K562 (cell line): Measurements from ENCODE around the gene RAD23B. TPM values are rescaled to one million over a fixed set of nuclear protein-coding genes. Genes with fewer than 3 reads are reported as not detected.

Experiments used
- ATAC-seq: fragments of 200-7000 bp; cut with Tn5 transposase; 3 replicates; pipeline ENCODE4 v1.9.1; 2020; ENCODE audit warnings: moderate library complexity
- BruUV-seq: library from RNA; stranded (reverse); fragments of 400-500 nt; replicated peaks from 2 replicates; lab custom pipeline; 2021; lab: Mats Ljungman, UMichigan
- CTCF ChIA-PET: fragments of 300-600 bp; formaldehyde crosslinking; extraction: SDS; loops from one replicate; lab custom pipeline; 2021; ENCODE audit warnings: low intra/inter-chr PET ratio; lab: Yijun Ruan, JAX
- POLR2A ChIA-PET: fragments of 300-600, 350-650 bp; sonication (Branson Sonifier 250); formaldehyde crosslinking; extraction: SDS; loops from one replicate; lab custom pipeline; 2021; ENCODE audit warnings: antibody characterized with exemption, inconsistent platforms; lab: Yijun Ruan, JAX
- DNase-seq, 4 experiments: peaks; one replicate each; pipeline versions ENCODE4 v3.0.0 to v3.0.0-alpha.2; 2011 to 2018; ENCODE audit warnings: low spot score in 3 of 4, mixed read lengths in 3 of 4; ENCODE audit errors: extremely low read depth in 1 of 4
- FAIRE-seq: peaks from 2 replicates; lab custom pipeline; 2011; peaks lifted over from hg19 to GRCh38; lab: Jason Lieb, UNC
- H2AFZ ChIP-seq: 2 replicates; pipeline ENCODE4 v1.6.0; 2011; ENCODE audit warnings: low read depth, low read length, control low read depth, inconsistent platforms
- H3K27ac ChIP-seq: fragments of 200-600 bp; 3 replicates; pipeline ENCODE4 v1.8.0; 2011; ENCODE audit warnings: low read depth, mild to moderate bottlenecking, control low read depth, inconsistent platforms, low read length, moderate library complexity, mixed read lengths; ENCODE audit errors: extremely low read depth
- H3K27me3 ChIP-seq, 2 experiments: fragments of 300-600 bp in 1 of 2; 2 replicates in 1 of 2; 3 replicates in 1 of 2; pipeline versions ENCODE4 v1.6.0 to v1.8.0; 2011; ENCODE audit warnings: inconsistent platforms in 2 of 2, low read length in 2 of 2, mild to moderate bottlenecking in 1 of 2, mixed read lengths in 1 of 2, moderate library complexity in 1 of 2; ENCODE audit not compliant: control insufficient read depth in 2 of 2, insufficient read depth in 2 of 2
- H3K36me3 ChIP-seq: fragments of 300-600 bp; 3 replicates; pipeline ENCODE4 v1.8.0; 2011; ENCODE audit warnings: mild to moderate bottlenecking, low read length, inconsistent platforms; ENCODE audit not compliant: control insufficient read depth, insufficient read depth
- H3K4me1 ChIP-seq, 2 experiments: fragments of 200-600 bp in 1 of 2; replicated peaks in 1 of 2; 2 replicates in 1 of 2; 3 replicates in 1 of 2; pipeline versions ENCODE4 v1.5.1 to v1.8.0; 2011; ENCODE audit warnings: inconsistent platforms in 2 of 2, low read length in 2 of 2, mild to moderate bottlenecking in 1 of 2, mixed read lengths in 1 of 2, moderate library complexity in 1 of 2; ENCODE audit not compliant: control insufficient read depth in 2 of 2, insufficient read depth in 2 of 2
- H3K4me2 ChIP-seq: 2 replicates; pipeline ENCODE4 v1.6.1; 2011; ENCODE audit warnings: low read length, control low read depth, inconsistent platforms, mixed read lengths; ENCODE audit not compliant: insufficient read depth
- H3K4me3 ChIP-seq: fragments of 200-600 bp; sonication (generic), shearing (Covaris generic); 2 replicates; pipeline ENCODE4 v1.5.1; 2016; ENCODE audit warnings: control low read depth, inconsistent platforms
- H3K79me2 ChIP-seq: fragments of 200-600 bp; 3 replicates; pipeline ENCODE4 v1.8.0; 2011; ENCODE audit warnings: low read length, inconsistent platforms; ENCODE audit not compliant: control insufficient read depth, insufficient read depth
- H3K9ac ChIP-seq, 2 experiments: 2 replicates each; pipeline versions ENCODE4 v1.6.0 to v1.6.1; 2011; ENCODE audit warnings: low read depth in 2 of 2, low read length in 2 of 2, control low read depth in 1 of 2, inconsistent platforms in 1 of 2, mild to moderate bottlenecking in 1 of 2, mixed read lengths in 1 of 2; ENCODE audit not compliant: insufficient read depth in 1 of 2
- H3K9me1 ChIP-seq: one replicate; pipeline ENCODE4 v1.6.0; 2011; ENCODE audit warnings: inconsistent platforms, mild to moderate bottlenecking, low read length, moderate library complexity; ENCODE audit not compliant: control insufficient read depth, insufficient read depth
- H3K9me3 ChIP-seq: replicated peaks from 2 replicates; pipeline ENCODE4 v1.5.1; 2011; ENCODE audit warnings: low read depth, low read length, inconsistent platforms; ENCODE audit not compliant: control insufficient read depth, insufficient read depth
- H4K20me1 ChIP-seq: replicated peaks from 2 replicates; pipeline ENCODE4 v1.6.1; 2011; ENCODE audit warnings: low read length, inconsistent platforms, mixed read lengths; ENCODE audit not compliant: control insufficient read depth, insufficient read depth
- EP400 ChIP-seq: fragments of 450-650 bp; IDR thresholded peaks from 2 replicates; pipeline ENCODE4 v1.6.1; 2017; ENCODE audit warnings: antibody characterized with exemption, mild to moderate bottlenecking, moderate library complexity
- FOXK1 ChIP-seq: sonication (generic); formaldehyde crosslinking; IDR thresholded peaks from 2 replicates; pipeline ENCODE4 v1.8.0; 2022; ENCODE audit warnings: missing genetic modification reagents, mild to moderate bottlenecking, borderline replicate concordance
- HDAC3 ChIP-seq: fragments of 450-650 bp; IDR thresholded peaks from 2 replicates; pipeline ENCODE4 v1.6.1; 2018; ENCODE audit warnings: borderline replicate concordance, mild to moderate bottlenecking, moderate library complexity; ENCODE audit not compliant: partially characterized antibody
- HSF4 ChIP-seq: fragments of 250-450 bp; sonication (Bioruptor Pico); IDR thresholded peaks from 2 replicates; pipeline ENCODE4 v2.1.2; 2022; ENCODE audit warnings: mild to moderate bottlenecking, moderate library complexity, borderline replicate concordance
- MCM7 ChIP-seq, 2 experiments: fragments of 450-650 bp; IDR thresholded peaks; 2 replicates each; pipeline ENCODE4 v1.6.1; 2016 to 2018
- MXI1 ChIP-seq: IDR thresholded peaks from 2 replicates; pipeline ENCODE4 v1.6.1; 2011; ENCODE audit warnings: low read depth, mild to moderate bottlenecking, improper control_type of control experiment, low read length
- NCOA2 ChIP-seq, 2 experiments: fragments of 450-650 bp; IDR thresholded peaks; 2 replicates each; pipeline ENCODE4 v1.6.1; 2018; ENCODE audit warnings: mild to moderate bottlenecking in 2 of 2, moderate library complexity in 1 of 2; ENCODE audit not compliant: partially characterized antibody in 2 of 2
- ZBTB12 ChIP-seq: fragments of 250-450 bp; sonication (Bioruptor Pico); IDR thresholded peaks from 2 replicates; pipeline ENCODE4 v1.4.0; 2020
- ZNF785 ChIP-seq: fragments of 250-450 bp; sonication (Bioruptor Pico); IDR thresholded peaks from 2 replicates; pipeline ENCODE4 v1.4.0; 2020; ENCODE audit warnings: mild to moderate bottlenecking
- ZNF830 ChIP-seq: fragments of 250-450 bp; sonication (Bioruptor Pico); IDR thresholded peaks from 2 replicates; pipeline ENCODE4 v1.5.0; 2021; ENCODE audit warnings: mild to moderate bottlenecking
- WGBS: fragments of 100-300 bp; shearing (Covaris generic); methylation state at CpG from one replicate; pipeline ENCODE4 v1.1.6; 2016; ENCODE audit warnings: low coverage, mixed read lengths; ENCODE audit not compliant: insufficient coverage; ENCODE audit errors: missing lambda C conversion rate; 5-methylcytosine and 5-hydroxymethylcytosine counted together
- in situ Hi-C: fragments of 300-500 bp; cut with MboI; formaldehyde crosslinking; loops from 4 replicates; pipeline ENCODE4 v1.15.0; 2018; ENCODE audit warnings: inconsistent platforms, mixed read lengths
- intact Hi-C: fragments of 100-400 bp; cut with micrococcal nuclease; formaldehyde crosslinking; loops from 2 replicates; pipeline ENCODE4 v1.14.2; 2022
- polyA plus RNA-seq, 8 experiments: library from polyadenylated mRNA; depleted of rRNA in 4 of 8; stranded (reverse) in 5 of 8; unstranded in 3 of 8; fragments of >200 nt; fragmentation: Nextera tagmentation in 2 of 8; fragmentation: Illumina TruSeq in 1 of 8; extraction: Ambion mirVana in 2 of 8; extraction: Trizol in 1 of 8; gene quantifications; 2 replicates each; pipeline versions ENCODE4 v1.2.1 to v1.2.3, GENCODE V29; 2011 to 2014; ENCODE audit warnings: inconsistent platforms in 1 of 8, missing spikeins in 1 of 8
- total RNA-seq, 7 experiments: library from RNA; depleted of rRNA in 6 of 7; stranded (reverse); fragments of >200 nt in 6 of 7; fragmentation: Illumina TruSeq in 2 of 7; extraction: Trizol in 2 of 7; gene quantifications; 2 replicates each; pipeline versions ENCODE4 v1.2.1 to v1.2.3, GENCODE V29; 2011 to 2021; ENCODE audit warnings: low replicate concordance in 1 of 7
- TF ChIP-seq, protein P1 (sequence below): fragments of 450-650 bp; formaldehyde crosslinking; conservative IDR thresholded peaks from 2 replicates; pipeline ENCODE4 v1.4.0; 2022; ENCODE audit warnings: mild to moderate bottlenecking, missing genetic modification characterization
- TF ChIP-seq, protein P2 (sequence below): fragments of 250-450 bp; sonication (Bioruptor Pico); IDR thresholded peaks from 2 replicates; pipeline ENCODE4 v1.8.0; 2022; ENCODE audit warnings: inconsistent platforms, mild to moderate bottlenecking, moderate library complexity, borderline replicate concordance
- TF ChIP-seq, protein P3 (sequence below): sonication (generic); formaldehyde crosslinking; IDR thresholded peaks from 2 replicates; pipeline ENCODE4 v1.8.0; 2023; ENCODE audit warnings: mild to moderate bottlenecking, missing genetic modification reagents

Gene RAD23B
- total and polyA plus RNA-seq, 9 of the 15 experiments (the other 6 are each of a cell fraction or from before 2014, with no cell fraction given) = 14.5 to 184 (median 114) TPM

GRCh38 chr9:107322643-107323042 lies 39.6 kb downstream of the RAD23B start:
- intact Hi-C loops = no loop called here
- in situ Hi-C loops = no loop called here

More at GRCh38 chr9:107322643-107323042, 39.6 kb downstream of the RAD23B start:
- H3K4me1 ChIP-seq = no peaks in the 10 kb centered on the region
- no peaks in the 10 kb centered on the region for H4K20me1 ChIP-seq
- ChIA-PET CTCF (no interaction called here), POLR2A (interaction anchor here (0.5 to 1.3 kb wide), 3 partner anchors 12 to 62 kb away, joined by 3 to 5 read pairs (median 3); no protein-coding TSS in a partner anchor)
- no peak overlapping the region for H3K9ac ChIP-seq
- H3K79me2 ChIP-seq = peaks cover 70% of the 10 kb centered on the region
- no peak for FAIRE-seq
- BruUV-seq = no TSS peak
- no peak overlapping the region for H3K4me3 ChIP-seq
- no peak overlapping the region for H2AFZ ChIP-seq
- DNase-seq = no peak
- no peak overlapping the region for H3K27ac ChIP-seq
- no peaks in the 10 kb centered on the region for H3K27me3 ChIP-seq
- whole genome bisulfite sequencing = 100% methylated on average over 5 of the region's 5 CpGs
- H3K4me2 ChIP-seq = no peak overlapping the region
- H3K9me3 ChIP-seq = no peaks in the 10 kb centered on the region; the same call in 1 of the 2 replicates
- no peaks in the 10 kb centered on the region for H3K9me1 ChIP-seq
- H3K36me3 ChIP-seq = peaks cover 94% of the 10 kb centered on the region
- TF ChIP-seq, protein P1, sequence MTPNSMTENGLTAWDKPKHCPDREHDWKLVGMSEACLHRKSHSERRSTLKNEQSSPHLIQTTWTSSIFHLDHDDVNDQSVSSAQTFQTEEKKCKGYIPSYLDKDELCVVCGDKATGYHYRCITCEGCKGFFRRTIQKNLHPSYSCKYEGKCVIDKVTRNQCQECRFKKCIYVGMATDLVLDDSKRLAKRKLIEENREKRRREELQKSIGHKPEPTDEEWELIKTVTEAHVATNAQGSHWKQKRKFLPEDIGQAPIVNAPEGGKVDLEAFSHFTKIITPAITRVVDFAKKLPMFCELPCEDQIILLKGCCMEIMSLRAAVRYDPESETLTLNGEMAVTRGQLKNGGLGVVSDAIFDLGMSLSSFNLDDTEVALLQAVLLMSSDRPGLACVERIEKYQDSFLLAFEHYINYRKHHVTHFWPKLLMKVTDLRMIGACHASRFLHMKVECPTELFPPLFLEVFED (CRISPR knock-in tag) = no peak
- TF ChIP-seq MCM7 (IDR thresholded peaks at IDR 0.05) (no peak), HDAC3 (no peak), ZNF785 (no peak), ZBTB12 (CRISPR knock-in tag) (no peak), NCOA2 (IDR thresholded peaks at IDR 0.05; ENCODE audit: partially characterized antibody in 2 of 2) (no peak), ZNF830 (CRISPR knock-in tag) (no peak), FOXK1 (CRISPR knock-in tag) (no peak), MXI1 (no peak), EP400 (no peak), HSF4 (CRISPR knock-in tag) (no peak)
- TF ChIP-seq, protein P2, sequence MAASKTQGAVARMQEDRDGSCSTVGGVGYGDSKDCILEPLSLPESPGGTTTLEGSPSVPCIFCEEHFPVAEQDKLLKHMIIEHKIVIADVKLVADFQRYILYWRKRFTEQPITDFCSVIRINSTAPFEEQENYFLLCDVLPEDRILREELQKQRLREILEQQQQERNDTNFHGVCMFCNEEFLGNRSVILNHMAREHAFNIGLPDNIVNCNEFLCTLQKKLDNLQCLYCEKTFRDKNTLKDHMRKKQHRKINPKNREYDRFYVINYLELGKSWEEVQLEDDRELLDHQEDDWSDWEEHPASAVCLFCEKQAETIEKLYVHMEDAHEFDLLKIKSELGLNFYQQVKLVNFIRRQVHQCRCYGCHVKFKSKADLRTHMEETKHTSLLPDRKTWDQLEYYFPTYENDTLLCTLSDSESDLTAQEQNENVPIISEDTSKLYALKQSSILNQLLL (CRISPR knock-in tag) = no peak
- TF ChIP-seq, protein P3, sequence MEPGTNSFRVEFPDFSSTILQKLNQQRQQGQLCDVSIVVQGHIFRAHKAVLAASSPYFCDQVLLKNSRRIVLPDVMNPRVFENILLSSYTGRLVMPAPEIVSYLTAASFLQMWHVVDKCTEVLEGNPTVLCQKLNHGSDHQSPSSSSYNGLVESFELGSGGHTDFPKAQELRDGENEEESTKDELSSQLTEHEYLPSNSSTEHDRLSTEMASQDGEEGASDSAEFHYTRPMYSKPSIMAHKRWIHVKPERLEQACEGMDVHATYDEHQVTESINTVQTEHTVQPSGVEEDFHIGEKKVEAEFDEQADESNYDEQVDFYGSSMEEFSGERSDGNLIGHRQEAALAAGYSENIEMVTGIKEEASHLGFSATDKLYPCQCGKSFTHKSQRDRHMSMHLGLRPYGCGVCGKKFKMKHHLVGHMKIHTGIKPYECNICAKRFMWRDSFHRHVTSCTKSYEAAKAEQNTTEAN (CRISPR knock-in tag) = no peak
- ATAC-seq = no peak
